GM21717 (cell line): ENCODE data around the gene SLC9C2.
"Not testable (repeated sequence)": the region's sequence is repeated elsewhere in the genome, so short reads cannot be mapped to it uniquely, and the experiment has no call there.

ENCODE experiments used
- ATAC-seq: cut with Tn5 transposase; IDR thresholded peaks from one replicate; pipeline ENCODE4 v1.9.1; 2021; ENCODE audit warnings: mild to moderate bottlenecking, moderate library complexity; ENCODE audit not compliant: unreplicated experiment

SLC9C2 gene

DNA sequence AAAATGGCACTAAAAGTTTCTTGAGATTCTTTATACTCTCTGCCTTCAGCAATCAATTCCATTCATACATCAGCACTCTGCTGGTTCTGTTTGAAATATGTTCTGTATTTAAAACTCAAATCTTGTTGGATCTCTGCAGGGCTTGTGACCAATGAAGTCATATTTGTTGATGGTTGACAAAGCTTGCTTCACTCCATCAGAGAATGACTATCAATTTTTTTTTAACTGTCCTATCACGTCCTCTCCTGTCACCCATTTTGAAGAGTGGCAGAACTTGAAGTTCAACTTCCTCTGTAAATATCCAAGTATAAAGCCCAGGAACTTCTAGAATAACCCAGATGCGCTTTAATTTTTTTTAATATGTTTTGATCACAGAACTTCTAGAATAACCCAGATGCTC is 114.9 kb downstream of the SLC9C2 start:
- ATAC-seq, result no peak

- no peak for ATAC-seq
Measured at GRCh38 chr1:173485401-173485800, 117.5 kb downstream of the SLC9C2 start.

DNA sequence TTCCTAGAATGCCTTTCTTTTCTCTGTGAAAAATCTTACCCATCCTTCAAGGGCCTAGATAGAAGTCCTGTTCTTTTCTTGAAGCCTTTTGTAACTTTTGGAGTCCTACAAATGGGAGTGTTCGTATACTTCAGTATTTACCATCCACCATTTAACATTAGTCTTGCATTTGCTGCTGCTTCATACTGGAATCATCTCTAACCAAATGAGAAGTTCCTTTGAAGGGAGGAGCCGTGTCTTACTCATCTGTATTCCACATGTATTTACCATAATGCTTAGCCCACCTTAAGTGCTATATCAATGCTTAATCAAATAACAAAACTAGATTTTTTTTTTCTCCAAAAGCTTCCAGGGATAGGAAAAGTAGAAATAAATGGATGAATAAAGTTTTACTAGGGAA is 118.6 kb downstream of the SLC9C2 start:
- ATAC-seq, result no peak

- no peak for ATAC-seq
Measured at GRCh38 chr1:173482683-173483082, 120.2 kb downstream of the SLC9C2 start.

DNA sequence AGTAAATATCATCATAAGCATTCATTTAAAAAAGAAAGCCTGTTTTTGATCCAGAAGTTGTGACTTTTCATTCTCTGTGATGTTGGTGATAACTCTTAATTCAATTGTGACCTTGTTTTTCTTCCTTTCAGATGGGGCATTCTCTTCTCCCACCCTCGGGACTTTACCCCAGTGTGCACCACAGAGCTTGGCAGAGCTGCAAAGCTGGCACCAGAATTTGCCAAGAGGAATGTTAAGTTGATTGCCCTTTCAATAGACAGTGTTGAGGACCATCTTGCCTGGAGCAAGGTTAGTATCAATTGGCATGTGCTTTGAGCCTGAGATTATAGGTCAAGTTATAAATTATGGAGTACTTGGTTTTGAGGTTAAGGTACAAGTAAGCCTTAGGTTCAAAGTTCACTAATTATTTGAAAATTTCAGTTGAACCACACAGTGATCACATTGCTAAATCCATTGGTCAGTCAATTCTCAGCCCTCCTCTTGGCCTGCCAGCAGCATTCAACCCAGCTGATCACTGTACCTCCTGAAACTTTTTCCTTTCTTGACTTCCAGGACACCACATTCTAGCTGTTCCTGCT is 121.6 kb downstream of the SLC9C2 start:
- no peak for ATAC-seq

DNA sequence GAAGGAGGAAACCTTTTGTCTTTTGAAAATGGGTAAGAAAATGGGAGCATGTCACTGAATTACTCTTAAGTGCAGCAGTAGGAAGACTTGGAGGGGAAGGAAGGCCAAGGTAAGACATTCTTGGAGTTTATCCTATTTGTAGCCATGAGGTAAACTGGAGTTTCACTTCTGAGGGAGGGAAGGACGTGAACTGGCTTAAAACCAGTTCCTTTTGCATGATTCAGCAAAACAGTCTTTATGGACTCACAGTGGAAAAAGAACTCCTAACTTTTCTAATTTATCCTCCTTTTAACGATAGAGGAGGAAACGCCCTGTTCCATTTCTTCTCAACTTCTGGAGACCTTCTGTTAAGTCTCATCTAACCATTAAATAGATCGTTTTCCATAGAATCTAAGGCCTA is 123.2 kb downstream of the SLC9C2 start:
- ATAC-seq, result no peak

DNA sequence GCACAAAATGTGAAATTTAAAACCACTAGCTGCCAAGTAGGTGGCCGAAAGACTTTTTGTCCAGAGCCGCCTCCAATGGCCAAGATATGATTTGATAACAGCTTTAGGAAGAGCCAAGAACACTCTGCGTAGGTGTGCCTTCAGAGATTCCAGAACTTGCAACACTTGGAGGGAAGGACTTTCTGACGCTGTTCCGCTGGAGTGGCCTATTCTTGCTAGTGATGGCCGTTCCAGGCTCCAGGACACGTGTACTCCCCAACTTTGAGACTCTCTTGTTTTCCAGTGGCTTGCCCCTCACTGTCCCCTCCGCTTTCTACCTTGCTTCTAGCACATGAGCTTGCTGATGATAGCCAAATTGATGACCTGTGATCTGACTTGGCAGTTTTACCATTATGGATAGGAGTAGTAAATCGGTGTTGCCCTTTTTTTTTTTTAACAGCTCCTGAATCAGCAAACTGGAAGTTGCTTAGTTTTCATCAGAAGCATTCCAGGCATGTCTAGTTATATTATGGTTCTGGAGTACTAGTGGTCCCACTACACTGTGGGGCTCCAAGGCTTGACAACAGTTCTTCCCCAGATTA is 124.7 kb downstream of the SLC9C2 start:
- no peak for ATAC-seq

DNA sequence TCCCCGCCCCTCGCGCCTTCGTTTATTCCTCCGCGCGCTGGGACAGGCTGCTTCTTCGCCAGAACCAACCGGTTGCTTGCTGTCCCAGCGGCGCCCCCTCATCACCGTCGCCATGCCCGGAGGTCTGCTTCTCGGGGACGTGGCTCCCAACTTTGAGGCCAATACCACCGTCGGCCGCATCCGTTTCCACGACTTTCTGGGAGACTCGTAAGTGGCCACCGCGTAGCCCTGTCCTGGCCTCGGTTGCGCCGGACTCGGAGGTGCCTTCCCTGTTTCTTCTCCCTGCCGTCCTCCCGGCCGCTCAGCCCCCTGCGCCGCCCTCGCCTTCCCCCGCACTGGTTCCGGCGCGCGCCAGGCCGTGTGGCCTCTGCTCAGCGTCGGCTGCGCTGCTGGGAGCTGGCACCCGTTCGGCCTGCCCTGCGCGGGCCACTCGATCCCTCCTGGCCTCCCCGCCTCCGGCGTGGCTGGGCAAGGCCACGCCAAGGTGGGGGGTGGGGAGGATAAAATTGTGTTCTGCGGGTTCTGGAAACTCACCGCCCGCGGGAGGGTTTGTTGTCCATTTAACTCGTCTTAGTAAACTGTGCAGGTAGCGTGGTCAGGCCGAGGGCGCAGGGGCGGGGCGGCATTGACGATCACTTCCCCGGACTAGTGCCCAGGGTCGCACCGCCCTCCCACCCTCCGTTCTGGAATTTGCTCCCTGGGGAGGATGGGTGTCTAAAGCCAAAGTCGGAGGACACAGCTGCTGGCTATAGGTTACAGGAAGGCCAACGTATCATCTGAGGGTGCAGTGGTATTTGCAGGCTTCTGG is 125.4 kb downstream of the SLC9C2 start, which contains the start of gene PRDX6:
Gene PRDX6 (plus strand): TSS at position 50 of the 808 bp plus-strand sequence. CDS start 63 bp downstream, at position 113.
- peak; percentile 58 for ATAC-seq

GRCh38 chr1:173476665-173477285 is 126.1 kb downstream of the SLC9C2 start:
- ATAC-seq, result peak; percentile 97

DNA sequence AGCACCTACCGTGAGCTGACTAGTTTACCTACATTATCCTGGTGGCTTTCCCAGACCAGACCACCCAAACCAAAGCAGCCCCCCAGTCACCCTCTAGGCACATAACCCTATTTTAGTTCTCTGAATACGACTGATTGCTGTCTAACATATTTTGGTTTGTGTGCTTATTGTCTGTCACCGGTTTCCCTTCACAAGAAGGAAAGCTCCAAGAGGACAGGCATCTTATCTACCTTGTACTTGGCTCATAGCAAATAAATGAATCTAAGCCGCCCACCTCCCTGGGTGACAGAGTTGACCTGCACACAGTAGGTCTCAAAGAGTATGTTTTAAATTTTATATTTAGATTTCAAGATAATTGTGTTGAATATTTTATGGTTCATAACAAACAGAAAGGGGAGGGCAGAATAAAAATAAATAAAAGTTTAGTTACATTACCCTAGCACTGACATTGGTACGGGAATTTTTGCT is 126.6 kb downstream of the SLC9C2 start:
- no peak for ATAC-seq

- ATAC-seq, result no peak
Measured at GRCh38 chr1:173475564-173476196, 127.2 kb downstream of the SLC9C2 start.

GRCh38 chr1:173474780-173475421 is 128.0 kb downstream of the SLC9C2 start:
- ATAC-seq, result not testable (repeated sequence)

DNA sequence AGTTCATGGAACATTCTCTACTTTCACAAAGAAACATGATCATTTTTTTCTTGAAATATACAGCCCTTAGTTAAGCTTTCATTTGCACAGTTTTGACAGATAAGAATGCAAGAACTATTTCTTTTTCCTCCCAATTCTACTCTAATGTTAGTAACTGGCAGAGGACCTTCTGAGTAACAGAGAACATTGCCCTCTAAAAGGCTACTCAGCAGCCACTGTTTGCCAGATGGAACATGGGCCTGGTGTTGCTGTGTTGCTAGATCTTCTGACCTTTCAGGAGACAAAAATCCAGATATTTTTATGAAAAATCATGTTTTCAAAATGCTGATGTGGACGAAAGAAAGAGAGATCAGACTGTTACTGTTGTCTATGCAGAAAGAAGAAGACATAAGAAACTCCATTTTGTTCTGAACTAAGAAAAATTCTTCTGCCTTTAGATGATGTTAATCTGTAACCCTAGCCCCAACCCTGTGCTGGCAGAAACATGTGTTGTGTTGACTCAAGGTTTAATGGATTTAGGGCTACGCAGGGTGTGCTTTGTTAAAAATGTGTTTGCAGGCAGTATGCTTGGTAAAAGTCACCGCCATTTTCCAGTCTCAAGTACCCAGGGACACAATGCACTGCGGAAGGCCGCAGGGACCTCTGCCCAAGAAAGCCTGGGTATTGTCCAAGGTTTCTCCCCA is 128.6 kb downstream of the SLC9C2 start:
- no peak for ATAC-seq

DNA sequence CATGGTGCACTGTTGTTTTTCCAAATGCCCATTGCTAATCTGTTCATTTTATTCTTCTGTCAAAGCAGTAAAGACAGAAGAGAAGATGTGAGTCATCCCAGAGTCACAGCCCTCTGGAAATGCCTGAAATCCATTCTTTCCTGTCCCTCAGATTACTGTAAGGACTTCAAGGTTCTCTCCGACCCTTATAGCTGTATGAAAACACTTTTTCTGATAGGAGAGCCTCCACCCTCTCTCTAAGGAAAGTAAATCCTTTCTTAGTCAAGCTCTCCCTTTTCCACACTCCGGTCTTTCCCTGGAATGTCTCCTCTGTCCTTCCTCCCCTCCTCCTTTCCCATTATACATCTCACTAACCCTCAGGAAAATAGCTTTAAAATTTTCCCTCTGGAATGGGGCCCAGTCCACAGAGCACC is 129.3 kb downstream of the SLC9C2 start:
- no peak for ATAC-seq

DNA sequence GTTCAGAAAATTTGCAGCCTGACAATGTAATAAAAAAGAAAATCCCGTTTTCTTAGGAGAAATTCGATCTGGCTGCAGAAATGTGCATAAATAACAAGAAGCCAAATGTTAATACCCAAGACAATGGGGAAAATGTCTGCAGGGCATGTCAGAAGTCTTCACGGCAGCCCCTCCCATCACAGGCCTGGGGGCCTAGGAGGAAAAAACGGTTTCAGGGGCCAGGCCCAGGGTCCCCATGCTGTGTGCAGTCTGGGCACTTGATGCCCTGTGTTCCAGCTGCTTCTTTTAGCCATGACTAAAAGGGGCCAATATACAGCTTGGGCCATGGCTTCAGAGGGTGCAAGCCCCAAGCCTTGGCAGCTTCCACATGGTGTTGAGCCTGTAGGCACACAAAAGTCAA is 132.3 kb downstream of the SLC9C2 start:
- no peak for ATAC-seq

DNA sequence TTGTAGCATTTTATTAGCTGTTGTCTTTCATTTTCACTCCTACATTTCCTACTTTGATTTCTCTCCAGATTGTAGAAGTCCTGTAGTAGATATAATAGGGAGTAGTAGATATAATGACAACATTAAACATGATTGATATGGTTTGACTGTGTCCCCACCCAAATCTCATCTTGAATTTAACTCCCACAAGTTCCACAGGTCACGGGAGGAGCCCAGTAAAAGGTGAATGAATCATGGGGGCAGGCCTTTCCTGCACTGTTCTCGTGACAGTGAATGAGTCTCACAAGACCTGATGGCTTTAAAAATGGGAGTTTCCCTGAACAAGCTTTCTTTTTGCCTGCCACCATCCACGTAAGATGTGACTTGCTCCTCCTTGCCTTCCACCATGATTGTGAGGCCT is 133.2 kb downstream of the SLC9C2 start:
- no peak for ATAC-seq

DNA sequence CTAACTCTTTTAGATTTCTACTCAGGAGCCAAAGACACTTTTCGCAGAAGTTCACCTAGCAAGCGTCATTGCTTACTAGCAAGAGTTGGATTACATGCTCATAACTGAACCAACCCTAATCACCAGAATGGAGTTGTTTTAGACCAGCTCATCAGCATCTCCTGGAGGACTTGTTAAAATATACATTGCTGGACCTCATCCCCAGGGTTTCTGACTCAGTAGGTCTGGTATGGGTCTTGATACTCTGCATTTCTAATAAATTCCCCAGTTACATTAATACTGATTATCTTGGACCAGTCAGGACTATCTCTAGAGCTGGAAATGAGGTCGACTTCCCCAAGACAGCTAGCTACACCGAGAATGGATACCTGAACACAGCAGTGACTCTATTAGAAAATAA is 135.4 kb downstream of the SLC9C2 start:
- no peak for ATAC-seq

GRCh38 chr1:173464185-173464584 is 138.7 kb downstream of the SLC9C2 start:
- ATAC-seq, result not testable (repeated sequence)

DNA sequence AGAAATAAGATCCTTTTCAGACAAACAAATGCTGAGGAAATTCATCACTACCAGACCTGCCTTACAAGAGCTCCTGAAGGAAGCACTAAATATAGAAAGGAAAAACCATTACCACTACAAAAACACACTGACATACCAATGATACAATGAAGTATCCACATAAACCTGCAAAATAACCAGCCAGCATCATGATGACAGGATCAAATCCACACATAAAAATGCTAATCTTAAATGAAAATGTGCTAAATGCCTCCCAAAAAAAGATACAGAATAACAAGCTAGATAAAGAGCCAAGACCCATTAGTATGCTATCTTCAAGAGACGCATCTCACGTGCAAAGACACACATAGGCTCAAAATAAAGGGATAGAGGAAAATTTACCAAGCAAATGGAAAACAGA is 140.2 kb downstream of the SLC9C2 start:
- ATAC-seq, result not testable (repeated sequence)

- ATAC-seq, result no peak
Measured at GRCh38 chr1:173459885-173460284, 143.0 kb downstream of the SLC9C2 start.
